ENCODE measurements around the gene HS3ST6.

HS3ST6 gene

DNA sequence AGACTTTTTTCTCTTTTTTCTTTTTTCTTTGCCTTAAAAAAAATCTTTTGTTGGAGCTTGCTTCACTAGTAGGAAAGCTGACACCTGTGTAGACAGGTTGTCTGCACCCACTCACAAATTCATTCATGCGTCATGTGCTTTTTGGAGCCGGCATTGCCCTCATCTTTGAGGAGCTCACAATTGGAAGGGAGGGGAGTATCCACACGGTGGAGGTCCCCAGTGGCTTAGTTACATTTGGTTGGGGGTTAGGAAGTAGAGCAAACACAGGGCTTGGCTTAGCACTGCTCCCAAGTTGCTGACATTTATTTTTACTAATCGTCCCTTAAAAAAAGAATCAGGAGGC is 27.5 kb downstream of the HS3ST6 start:
- no peak for DNase-seq (ENCODE audit: low read depth in 1 of 2, low spot score in 1 of 2)
- no peak overlapping the region for H3K27ac ChIP-seq (replicated peaks)
- H3K27me3 ChIP-seq (ENCODE audit: insufficient read depth, poor library complexity, severe bottlenecking): peaks cover 2% of the 10 kb centered on the region

DNA sequence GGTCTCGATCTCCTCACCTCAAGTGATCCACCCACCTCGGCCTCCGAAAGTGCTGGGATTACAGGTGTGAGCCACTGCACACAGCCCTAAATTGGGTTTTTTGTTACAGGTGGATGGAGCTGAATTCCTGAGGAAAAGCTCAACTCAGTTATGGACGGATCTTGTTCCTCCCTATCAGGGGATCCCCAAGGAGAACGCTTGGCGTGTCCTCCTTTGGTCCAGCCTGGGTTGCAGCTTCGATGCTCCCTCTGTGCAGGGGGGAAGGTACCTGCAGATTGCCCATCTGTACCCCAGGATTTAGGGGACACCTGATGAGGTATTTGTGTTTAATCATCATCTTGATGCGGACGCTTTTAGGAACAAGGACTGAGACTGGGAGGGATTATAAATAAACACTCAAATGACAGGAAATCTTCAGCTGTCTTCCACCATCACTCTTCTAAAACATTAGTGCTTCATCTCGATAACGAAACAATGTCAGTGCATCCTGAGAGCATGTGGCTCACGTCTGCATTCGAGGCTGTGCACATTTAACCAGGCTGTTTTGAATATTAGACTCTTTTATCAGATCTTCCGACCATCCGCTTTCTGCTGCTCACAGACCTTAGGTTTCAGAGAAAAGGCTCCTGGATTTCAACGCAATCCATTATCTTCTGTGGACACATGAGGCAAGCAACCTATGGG is 28.0 kb downstream of the HS3ST6 start:
- TF ChIP-seq POLR2AphosphoS5 (IDR thresholded peaks at IDR 0.05; ENCODE audit: low read depth) (no peak), SPI1 (IDR thresholded peaks at IDR 0.05; ENCODE audit: borderline replicate concordance, low read depth) (no peak), GABPA (IDR thresholded peaks at IDR 0.05; ENCODE audit: low read depth) (no peak)
- TF ChIP-seq, protein P1, sequence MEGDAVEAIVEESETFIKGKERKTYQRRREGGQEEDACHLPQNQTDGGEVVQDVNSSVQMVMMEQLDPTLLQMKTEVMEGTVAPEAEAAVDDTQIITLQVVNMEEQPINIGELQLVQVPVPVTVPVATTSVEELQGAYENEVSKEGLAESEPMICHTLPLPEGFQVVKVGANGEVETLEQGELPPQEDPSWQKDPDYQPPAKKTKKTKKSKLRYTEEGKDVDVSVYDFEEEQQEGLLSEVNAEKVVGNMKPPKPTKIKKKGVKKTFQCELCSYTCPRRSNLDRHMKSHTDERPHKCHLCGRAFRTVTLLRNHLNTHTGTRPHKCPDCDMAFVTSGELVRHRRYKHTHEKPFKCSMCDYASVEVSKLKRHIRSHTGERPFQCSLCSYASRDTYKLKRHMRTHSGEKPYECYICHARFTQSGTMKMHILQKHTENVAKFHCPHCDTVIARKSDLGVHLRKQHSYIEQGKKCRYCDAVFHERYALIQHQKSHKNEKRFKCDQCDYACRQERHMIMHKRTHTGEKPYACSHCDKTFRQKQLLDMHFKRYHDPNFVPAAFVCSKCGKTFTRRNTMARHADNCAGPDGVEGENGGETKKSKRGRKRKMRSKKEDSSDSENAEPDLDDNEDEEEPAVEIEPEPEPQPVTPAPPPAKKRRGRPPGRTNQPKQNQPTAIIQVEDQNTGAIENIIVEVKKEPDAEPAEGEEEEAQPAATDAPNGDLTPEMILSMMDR (IDR thresholded peaks at IDR 0.05; ENCODE audit: insufficient read depth, low read length): no peak
- TF ChIP-seq, protein P2, sequence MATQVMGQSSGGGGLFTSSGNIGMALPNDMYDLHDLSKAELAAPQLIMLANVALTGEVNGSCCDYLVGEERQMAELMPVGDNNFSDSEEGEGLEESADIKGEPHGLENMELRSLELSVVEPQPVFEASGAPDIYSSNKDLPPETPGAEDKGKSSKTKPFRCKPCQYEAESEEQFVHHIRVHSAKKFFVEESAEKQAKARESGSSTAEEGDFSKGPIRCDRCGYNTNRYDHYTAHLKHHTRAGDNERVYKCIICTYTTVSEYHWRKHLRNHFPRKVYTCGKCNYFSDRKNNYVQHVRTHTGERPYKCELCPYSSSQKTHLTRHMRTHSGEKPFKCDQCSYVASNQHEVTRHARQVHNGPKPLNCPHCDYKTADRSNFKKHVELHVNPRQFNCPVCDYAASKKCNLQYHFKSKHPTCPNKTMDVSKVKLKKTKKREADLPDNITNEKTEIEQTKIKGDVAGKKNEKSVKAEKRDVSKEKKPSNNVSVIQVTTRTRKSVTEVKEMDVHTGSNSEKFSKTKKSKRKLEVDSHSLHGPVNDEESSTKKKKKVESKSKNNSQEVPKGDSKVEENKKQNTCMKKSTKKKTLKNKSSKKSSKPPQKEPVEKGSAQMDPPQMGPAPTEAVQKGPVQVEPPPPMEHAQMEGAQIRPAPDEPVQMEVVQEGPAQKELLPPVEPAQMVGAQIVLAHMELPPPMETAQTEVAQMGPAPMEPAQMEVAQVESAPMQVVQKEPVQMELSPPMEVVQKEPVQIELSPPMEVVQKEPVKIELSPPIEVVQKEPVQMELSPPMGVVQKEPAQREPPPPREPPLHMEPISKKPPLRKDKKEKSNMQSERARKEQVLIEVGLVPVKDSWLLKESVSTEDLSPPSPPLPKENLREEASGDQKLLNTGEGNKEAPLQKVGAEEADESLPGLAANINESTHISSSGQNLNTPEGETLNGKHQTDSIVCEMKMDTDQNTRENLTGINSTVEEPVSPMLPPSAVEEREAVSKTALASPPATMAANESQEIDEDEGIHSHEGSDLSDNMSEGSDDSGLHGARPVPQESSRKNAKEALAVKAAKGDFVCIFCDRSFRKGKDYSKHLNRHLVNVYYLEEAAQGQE (IDR thresholded peaks at IDR 0.05; ENCODE audit: insufficient replicate concordance, low read depth): no peak
- no peak for DNase-seq (ENCODE audit: low read depth in 1 of 2, low spot score in 1 of 2)
- no peak overlapping the region for H3K4me3 ChIP-seq (replicated peaks; ENCODE audit: insufficient read depth, low read length)
- peaks cover 2% of the 10 kb centered on the region for H3K27me3 ChIP-seq (ENCODE audit: insufficient read depth, poor library complexity, severe bottlenecking)
- H3K27ac ChIP-seq (replicated peaks): no peak overlapping the region

More for the DNA sequence above, 27.5 kb downstream of the HS3ST6 start:
- H3K4me3 ChIP-seq (replicated peaks; ENCODE audit: insufficient read depth, low read length): no peak overlapping the region
- TF ChIP-seq GABPA (IDR thresholded peaks at IDR 0.05; ENCODE audit: low read depth) (no peak), POLR2AphosphoS5 (IDR thresholded peaks at IDR 0.05; ENCODE audit: low read depth) (no peak), SPI1 (IDR thresholded peaks at IDR 0.05; ENCODE audit: borderline replicate concordance, low read depth) (no peak)
- TF ChIP-seq, protein P1 (IDR thresholded peaks at IDR 0.05; ENCODE audit: insufficient read depth, low read length): no peak
- TF ChIP-seq, protein P2 (IDR thresholded peaks at IDR 0.05; ENCODE audit: insufficient replicate concordance, low read depth): no peak

DNA sequence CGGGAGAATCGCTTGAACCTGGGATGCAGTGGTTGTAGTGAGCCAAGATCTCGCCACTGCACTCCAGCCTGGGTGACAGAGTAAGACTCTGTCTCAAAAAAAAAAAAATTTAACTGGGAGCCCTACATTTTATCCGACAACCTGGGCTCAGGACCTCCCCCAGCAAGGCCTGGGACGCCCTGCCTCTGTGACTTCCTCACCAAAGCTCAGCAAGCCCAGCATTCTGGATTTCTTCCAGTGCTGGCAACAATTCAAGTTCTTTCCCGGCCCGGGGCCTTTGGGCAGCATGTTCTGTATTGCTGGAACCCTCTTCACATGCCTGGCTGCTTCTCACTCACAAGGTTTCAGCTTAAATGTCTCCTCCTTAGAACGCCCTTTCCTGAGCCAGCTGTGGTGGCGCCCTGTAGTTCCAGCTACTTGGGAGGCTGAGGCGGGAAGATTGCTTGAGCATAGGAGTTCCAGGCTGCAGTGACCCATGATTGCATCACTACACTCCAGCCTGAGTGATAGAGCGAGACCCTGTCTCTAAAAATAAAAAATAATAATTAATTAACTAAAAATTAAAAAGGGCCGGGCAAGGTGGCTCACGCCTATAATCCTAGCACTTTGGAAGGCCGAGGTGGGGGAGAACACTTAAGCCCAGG is 30.4 kb downstream of the HS3ST6 start:
- Histone ChIP-seq H3K4me3 (replicated peaks; ENCODE audit: insufficient read depth, low read length) (no peak overlapping the region), H3K27me3 (ENCODE audit: insufficient read depth, poor library complexity, severe bottlenecking) (no peaks in the 10 kb centered on the region), H3K27ac (replicated peaks) (no peak overlapping the region)
- DNase-seq (ENCODE audit: low read depth in 1 of 2, low spot score in 1 of 2): no peak
- TF ChIP-seq SPI1 (IDR thresholded peaks at IDR 0.05; ENCODE audit: borderline replicate concordance, low read depth): no peak
- TF ChIP-seq, protein P1 (IDR thresholded peaks at IDR 0.05; ENCODE audit: insufficient read depth, low read length): no peak
- TF ChIP-seq POLR2AphosphoS5 (IDR thresholded peaks at IDR 0.05; ENCODE audit: low read depth): no peak
- no peak for TF ChIP-seq GABPA (IDR thresholded peaks at IDR 0.05; ENCODE audit: low read depth)
- TF ChIP-seq, protein P2 (IDR thresholded peaks at IDR 0.05; ENCODE audit: insufficient replicate concordance, low read depth): no peak

Data from HL-60 (cell line).